Limb (tissue), 2 donors: ENCODE results near the gene SLC39A11.

ENCODE experiments used
- DNase-seq, 2 donors: peaks; one replicate each; pipeline ENCODE4 v3.0.0-alpha.2; 2016; ENCODE audit errors: extremely low spot score in 2 of 2

The SLC39A11 gene

GRCh38 chr17:72603420-72604242 lies 488.9 kb downstream of the SLC39A11 start:
- no peak for DNase-seq

- DNase-seq = no peak
Observed at GRCh38 chr17:72602517-72603419, 489.7 kb downstream of the SLC39A11 start.

GRCh38 chr17:72600934-72601333 lies 491.6 kb downstream of the SLC39A11 start:
- DNase-seq = no peak

GRCh38 chr17:72599891-72600290 lies 492.6 kb downstream of the SLC39A11 start:
- no peak for DNase-seq

GRCh38 chr17:72598695-72599094 lies 493.8 kb downstream of the SLC39A11 start:
- no peak for DNase-seq

- no peak for DNase-seq
Observed at GRCh38 chr17:72597354-72598087, 495.0 kb downstream of the SLC39A11 start.
